Adipose tissue (tissue), 3 donors: ENCODE data around the gene PKHD1. TPM values are rescaled to one million over a fixed set of nuclear protein-coding genes. Genes with fewer than 3 reads are reported as not detected.
"Not testable (repeated sequence)": the region's sequence is repeated elsewhere in the genome, so short reads cannot be mapped to it uniquely, and the experiment has no call there.

Experiments
- H3K27ac ChIP-seq: one replicate; pipeline ENCODE4 v1.5.1; 2013; ENCODE audit warnings: low read depth, low read length
- WGBS, 3 donors: extraction: QIAGEN DNeasy Blood & Tissue Kit; methylation state at CpG; one replicate each; pipeline ENCODE4 v1.1.7; 2013; 5-methylcytosine and 5-hydroxymethylcytosine counted together
- polyA plus RNA-seq, 3 donors: library from polyadenylated mRNA; stranded (reverse); fragments of 200-250 nt; gene quantifications; one replicate each; pipeline ENCODE4 v1.2.3, GENCODE V29; 2013
- donor health status: healthy with polysubstance abuse.
- donor health status: Bipolar disorder and iron deficiency.
- donor health status: healthy.

PKHD1 gene
- polyA plus RNA-seq, 3 donors: 0.01 to 3.3 TPM; not detected in 1

DNA sequence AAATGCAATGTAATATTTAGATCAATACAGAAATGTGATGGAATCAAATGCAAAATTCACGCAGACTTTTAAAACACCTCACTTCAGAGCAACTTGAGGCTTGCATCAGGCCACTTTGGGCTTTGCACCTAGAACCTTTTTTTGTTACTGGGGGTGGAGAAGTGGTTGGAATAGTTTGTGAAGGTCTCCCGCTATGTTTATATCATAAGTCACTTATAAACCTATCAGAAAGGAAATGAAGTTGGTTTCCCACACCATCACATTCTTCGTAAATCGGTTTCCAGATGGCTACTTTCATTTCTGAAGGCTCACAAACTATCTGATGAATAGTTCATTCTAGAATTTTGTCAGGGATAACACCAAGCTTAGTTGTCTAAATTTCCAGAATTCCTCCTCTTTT is 74.8 kb downstream of the PKHD1 start:
- H3K27ac ChIP-seq: no peak overlapping the region
- WGBS, 3 donors: 78 to 88% (median 88%) methylated on average over 4 of the region's 4 CpGs

DNA sequence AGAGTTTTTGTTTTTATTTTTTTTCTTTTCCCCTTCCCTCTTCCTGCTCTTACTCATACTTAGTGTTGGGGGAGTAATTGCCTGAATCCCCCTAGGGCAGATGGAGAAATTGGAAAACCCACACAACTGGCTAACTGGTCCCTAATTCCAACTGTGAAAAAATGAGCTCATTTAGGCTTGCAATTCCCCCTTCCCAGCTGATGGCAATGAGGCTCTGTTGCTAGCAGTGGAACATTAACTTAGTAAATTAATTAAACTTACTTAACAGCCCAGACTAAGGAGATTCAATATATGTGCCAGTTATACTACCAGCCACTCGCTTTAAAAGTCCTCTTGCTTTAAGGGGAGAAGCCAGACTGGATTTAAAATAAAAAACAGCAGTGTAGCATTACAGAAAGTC is 76.6 kb downstream of the PKHD1 start:
- H3K27ac ChIP-seq: no peak overlapping the region
- 66 to 87% (median 86%) methylated on average over 1 of the region's 1 CpG for WGBS, 3 donors

DNA sequence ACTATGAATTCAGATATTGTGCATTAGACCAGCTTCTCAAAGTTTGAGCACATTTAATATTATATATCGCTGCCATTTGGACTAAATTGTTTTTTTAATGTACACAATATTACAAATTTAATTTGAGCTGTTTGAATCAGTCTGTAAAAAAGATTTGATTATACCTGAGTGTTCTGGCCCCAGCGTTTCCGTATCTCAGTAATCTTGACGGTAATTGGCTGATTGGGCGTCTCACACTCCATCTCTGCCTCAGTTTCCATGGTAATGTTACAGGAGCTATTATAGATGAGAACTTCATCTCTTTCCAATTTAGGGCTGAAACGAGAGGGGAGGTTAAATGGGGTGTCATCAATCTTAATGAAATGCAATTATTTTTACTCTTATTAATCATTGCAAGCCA is 77.3 kb downstream of the PKHD1 start:
- no peak overlapping the region for H3K27ac ChIP-seq
- WGBS, 3 donors: 72 to 82% (median 76%) methylated on average over 6 of the region's 6 CpGs

DNA sequence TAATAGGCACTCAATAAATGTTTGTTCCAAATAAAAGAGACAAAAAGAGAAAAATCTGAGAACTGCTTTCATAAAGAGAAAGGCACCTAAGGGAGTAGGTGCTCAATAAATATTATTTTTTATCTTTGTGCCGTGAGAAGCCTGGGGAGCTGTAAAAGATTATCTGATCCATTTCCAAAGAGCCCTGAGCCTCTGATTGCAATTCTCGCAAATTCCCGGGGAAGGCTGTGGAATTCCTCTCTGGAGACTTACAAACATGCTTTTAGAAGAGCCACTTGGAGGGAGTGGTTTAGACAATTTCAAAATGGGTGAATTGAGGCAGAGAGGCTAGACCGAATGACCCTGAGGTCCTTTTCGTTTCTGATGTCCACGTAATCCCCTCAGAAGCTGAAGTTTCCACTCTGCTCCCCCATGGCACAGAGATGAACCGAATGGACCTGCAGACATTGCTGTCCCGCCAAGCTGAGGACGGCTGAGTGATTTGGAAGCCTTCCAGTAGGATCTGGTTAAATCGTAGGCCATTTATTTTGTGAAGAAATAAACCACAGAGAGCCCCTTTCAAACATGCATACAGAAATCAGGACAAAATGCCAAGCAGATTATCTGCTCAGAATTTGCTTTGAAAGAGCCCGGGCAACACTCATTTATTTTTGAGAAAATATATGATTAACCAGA is 77.8 kb downstream of the PKHD1 start:
- H3K27ac ChIP-seq: no peak overlapping the region
- 51 to 62% (median 54%) methylated on average over 11 of the region's 11 CpGs for WGBS, 3 donors

DNA sequence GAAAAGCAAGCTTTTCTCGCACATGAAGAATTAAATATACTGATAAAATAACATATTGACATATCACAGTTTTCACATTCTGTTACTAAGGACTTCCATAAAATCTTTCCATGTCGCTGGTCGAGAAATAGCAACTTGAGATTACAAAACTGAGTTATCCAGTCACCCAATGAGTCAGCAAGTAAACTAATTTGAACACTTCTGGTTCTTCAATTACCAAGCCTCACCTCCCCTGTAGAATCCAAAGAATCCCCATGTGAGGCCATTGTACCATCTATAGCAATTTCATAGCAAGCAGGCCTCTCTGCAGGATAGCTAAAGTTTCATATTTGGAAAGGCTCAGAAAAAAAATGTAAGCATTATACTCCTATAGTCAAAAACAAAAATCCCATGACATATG is 87.3 kb downstream of the PKHD1 start:
- no peak overlapping the region for H3K27ac ChIP-seq
- 89 to 97% (median 90%) methylated on average over 3 of the region's 3 CpGs for WGBS, 3 donors

DNA sequence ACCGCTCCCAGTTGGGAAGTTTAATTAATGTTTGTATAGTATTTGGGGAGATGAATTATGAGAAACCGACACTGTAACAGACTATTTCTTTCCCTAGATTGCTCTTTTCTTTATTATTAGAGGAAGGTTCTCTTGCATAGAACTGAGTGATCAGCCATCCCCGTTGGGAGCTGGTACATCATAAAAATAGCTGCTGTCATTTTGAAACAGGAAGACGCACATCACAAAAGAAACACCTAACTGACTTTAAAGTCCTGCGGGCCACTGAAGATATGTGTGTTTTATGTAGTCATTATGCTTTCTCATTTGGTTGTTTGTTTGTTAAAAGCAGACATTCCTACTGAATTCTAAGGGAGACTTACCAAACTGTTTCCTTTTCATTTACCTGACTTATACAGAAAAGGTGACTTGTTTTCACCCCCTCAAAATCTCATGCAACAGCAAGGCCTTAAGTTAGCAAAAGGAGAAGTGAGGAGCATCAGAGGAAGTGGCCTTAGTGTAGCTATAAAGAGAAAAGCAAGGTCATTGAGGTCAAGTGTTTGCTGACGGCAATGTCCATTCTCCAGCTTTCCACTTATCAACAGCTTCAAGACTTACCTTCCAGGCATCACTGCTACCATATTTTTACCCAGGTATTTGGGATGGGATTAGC is 91.0 kb downstream of the PKHD1 start:
- H3K27ac ChIP-seq: no peak overlapping the region
- 74 to 88% (median 83%) methylated on average over 6 of the region's 6 CpGs for WGBS, 3 donors

DNA sequence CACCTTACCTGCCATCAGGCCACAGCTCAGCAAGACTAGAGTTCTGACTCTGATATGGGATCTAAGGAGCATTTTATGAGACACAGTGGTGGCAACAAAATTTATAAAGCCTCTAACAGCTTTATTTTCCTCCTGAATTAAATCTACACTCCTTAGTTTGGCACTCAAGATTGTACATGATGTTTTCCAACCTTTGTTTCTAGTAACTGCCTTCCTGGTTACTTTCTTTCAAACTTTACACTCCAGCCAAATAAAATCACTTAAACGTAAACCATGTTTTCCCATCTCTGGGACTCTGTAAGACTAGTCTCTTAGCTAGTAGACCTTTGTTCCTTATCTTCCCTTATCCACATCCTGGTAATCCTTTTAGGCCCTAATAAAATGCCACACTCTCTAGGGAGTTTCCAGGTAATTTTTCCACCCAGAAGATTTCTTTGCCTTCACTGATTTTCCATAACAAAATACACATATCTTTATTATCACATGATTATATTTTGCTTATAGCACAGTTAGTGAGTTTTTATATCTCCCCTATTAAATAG is 92.1 kb downstream of the PKHD1 start:
- H3K27ac ChIP-seq: no peak overlapping the region
- WGBS, 3 donors: 56 to 65% (median 62%) methylated on average over 1 of the region's 1 CpG

DNA sequence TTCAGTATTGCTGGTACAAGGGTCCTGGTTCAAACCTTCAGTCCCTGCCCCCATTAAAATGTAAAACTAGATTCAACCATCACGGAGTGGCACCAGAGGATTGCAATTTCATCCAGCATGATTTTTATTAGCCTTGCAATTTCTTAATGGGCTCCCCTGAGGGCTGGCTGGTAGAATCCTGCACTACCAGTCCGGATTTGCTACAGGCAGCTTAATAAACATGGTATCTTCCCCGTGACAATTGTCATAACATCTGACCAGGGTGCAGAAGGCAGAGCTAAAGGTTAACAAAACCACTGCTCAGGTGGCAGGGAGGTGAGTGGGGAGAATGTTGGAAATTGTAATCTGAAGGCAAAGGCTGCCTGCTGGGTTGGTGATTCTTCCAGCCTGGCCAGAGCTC is 94.5 kb downstream of the PKHD1 start:
- H3K27ac ChIP-seq: no peak overlapping the region
- WGBS, 3 donors: 46 to 59% (median 51%) methylated on average over 3 of the region's 3 CpGs

DNA sequence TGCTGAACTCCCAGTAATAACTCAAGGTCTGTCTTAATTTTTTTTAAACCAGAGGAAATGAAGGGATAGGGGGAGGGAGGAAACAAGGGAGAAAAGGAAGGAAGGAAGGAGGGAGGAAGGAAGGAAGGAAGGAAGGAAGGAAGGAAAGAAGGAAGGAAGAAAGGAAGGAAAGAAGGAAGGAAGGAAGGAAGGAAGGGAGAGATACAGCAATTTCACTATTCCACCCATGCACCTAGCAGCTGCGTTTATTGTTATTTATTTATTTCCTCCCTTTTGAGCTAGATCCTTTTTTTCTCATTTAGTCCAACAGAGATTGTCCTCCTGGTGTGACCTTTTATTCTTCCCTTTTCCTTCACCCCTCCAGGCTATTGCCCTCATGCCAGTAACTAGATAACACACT is 97.6 kb downstream of the PKHD1 start:
- no peak overlapping the region for H3K27ac ChIP-seq
- 75 to 88% (median 86%) methylated on average over 1 of the region's 1 CpG for WGBS, 3 donors

DNA sequence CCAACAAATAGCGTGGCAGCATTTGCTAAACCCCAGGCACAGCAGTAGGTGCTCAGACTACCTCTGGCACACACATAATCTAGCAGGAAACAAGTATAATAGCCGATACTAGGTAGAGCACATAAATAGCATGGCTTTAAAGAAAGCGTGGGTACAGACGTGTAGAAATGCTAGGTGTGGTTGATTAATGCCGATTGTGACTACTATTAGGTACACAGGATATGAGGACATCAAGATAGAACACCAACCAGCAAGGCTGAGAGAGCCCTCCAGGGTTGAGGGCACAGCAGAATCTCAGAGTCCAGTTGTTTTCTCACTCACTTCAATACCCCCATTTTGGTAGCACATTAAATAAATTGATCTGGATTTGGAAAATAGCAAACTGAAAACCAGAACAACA is 100.5 kb downstream of the PKHD1 start:
- 62 to 82% (median 74%) methylated on average over 5 of the region's 5 CpGs for WGBS, 3 donors
- H3K27ac ChIP-seq: no peak overlapping the region

DNA sequence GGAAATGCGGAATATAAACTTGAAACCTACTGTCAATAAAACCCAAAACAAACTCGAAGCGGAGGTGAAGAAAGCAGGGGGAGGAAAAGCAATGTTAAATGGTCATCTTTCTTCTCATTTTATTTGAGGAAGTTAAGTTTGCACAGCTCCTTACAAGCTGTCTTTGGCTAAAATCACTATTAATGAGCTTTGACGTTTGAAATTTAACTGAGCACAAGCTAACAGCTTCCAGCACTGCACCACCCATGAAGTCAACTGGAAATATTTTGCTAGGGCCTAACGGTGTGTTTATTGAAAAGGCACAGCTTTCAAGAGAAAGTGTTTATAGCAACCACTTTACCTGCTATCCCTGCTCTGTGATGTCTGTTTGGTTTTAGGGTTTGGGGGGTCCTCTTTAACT is 103.8 kb downstream of the PKHD1 start:
- no peak overlapping the region for H3K27ac ChIP-seq
- WGBS, 3 donors: 39 to 52% (median 39%) methylated on average over 5 of the region's 5 CpGs

DNA sequence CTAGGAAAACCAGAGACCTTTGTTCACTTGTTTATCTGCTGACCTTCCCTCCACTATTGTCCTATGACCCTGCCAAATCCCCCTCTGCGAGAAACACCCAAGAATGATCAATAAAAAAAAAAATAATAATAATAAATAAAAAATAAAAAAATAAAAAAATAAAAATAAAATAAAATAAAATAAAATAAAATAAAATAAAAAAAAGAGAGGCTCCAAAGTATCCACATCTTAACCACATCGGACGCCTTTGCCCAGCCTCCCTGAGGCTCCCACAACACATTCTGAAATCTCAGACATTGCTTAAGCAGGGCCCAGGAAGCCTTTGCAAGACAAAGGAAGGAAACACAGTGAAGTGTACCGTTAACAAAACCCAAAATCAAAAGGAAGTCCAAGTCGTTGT is 104.7 kb downstream of the PKHD1 start:
- WGBS, 3 donors: 50 to 72% (median 67%) methylated on average over 5 of the region's 5 CpGs

DNA sequence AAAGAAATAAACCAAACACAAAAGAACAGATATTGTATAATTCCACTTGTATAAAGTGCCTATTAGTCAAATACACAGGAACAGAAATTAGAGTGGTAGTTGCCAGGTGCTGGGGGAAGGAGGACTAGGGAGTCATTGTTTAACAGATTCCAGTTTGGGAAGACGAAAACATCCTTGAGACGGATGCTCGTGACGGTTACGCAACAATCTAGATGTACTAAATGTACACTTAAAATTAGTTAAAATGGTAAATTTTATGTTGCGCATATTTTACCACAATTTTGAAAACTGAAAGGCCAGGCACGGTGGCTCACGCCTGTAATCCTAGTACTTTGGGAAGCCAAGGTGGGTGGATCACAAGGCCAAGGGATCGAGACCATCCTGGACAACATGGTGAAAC is 111.0 kb downstream of the PKHD1 start:
- no peak overlapping the region for H3K27ac ChIP-seq
- 91 to 94% (median 93%) methylated on average over 9 of the region's 9 CpGs for WGBS, 3 donors

More for the DNA sequence above, 104.7 kb downstream of the PKHD1 start:
- not testable (repeated sequence) for H3K27ac ChIP-seq

DNA sequence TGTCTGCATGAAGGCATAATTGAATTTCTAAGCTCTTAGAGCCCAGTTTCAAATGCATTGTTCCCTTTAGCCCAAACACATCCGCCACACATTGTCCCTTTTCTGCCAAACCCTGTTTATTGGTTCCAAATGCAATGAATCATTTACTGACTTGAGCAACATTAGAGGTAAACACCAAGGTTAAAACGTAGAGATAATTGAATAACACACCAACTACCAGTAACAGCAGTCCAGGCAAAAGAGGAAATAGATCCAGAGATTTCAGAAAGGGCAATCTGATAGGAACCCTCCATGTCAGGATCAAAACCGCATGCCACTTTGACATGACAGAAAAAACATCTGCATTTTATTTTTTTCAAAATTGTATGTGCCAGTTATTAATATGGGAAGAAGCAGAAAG is 114.8 kb downstream of the PKHD1 start:
- WGBS, 3 donors: 50 to 63% (median 50%) methylated on average over 3 of the region's 3 CpGs
- no peak overlapping the region for H3K27ac ChIP-seq

DNA sequence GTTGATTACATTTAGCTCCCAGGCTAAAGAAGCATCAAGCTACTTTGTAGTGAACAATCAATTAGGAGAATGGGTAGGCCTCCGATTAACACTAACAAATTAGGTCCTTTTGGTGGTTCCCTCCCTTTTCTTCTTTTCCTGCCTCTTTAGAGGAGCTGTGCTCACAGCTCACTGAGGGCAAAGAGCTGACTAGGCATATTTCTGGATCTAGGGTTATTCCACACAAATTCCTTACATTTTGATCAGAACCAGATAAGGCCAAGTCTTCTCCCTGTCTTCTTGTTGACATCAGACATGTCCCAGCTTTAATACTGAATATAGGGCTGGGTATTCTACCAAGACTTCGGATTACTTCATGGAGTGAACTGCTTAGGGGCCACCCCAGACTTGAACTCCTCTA is 119.1 kb downstream of the PKHD1 start:
- WGBS, 3 donors: 72 to 87% (median 76%) methylated on average over 2 of the region's 2 CpGs

DNA sequence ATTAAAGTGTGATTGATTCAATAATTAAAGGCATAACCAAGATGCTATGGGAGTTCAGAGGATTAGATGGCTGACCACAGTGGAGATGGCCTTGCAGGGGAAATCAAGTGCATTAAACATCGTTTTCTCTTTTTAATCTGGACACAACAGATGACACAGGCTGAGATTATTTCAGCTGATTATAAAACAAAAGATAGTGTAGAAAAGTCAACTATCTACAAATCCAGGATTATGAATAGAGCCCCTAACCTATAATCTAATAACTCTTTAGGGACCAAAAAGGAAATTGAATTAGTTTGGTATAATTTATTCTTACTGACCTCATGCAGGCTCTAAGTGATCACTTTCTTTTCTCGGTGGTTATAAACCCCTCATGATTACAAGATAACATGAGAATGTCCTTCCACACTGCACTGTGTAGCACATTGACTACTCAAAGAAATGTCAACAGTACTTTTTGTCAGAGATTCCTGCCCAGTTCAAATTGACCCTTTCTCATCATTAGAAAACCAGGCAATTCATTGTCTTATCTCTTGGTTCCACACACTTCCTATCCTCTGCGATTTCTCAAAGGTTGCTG is 122.1 kb downstream of the PKHD1 start:
- 41 to 47% (median 43%) methylated on average over 3 of the region's 3 CpGs for WGBS, 3 donors

More for the DNA sequence above, 119.1 kb downstream of the PKHD1 start:
- H3K27ac ChIP-seq: no peak overlapping the region

DNA sequence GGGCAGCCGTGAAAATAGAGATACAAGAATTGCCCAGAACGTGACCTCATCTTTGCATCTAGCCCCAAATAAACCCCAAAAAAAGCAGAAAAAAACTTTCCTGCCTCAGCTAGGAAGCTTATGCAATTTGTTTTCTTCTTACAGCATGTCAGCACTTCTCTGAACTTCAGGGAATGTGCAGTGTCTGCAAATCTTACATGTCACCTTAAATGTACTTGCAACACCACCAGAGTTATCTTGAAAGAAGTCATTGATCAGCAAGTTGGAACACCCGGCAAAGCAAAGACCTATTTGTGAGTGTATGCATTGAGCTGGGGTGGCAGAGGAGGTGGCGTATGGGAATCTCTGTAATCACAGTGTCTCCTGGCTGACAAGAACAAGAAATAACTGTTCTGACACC is 123.4 kb downstream of the PKHD1 start:
- 56 to 69% (median 65%) methylated on average over 4 of the region's 4 CpGs for WGBS, 3 donors

More for the DNA sequence above, 122.1 kb downstream of the PKHD1 start:
- H3K27ac ChIP-seq: no peak overlapping the region

DNA sequence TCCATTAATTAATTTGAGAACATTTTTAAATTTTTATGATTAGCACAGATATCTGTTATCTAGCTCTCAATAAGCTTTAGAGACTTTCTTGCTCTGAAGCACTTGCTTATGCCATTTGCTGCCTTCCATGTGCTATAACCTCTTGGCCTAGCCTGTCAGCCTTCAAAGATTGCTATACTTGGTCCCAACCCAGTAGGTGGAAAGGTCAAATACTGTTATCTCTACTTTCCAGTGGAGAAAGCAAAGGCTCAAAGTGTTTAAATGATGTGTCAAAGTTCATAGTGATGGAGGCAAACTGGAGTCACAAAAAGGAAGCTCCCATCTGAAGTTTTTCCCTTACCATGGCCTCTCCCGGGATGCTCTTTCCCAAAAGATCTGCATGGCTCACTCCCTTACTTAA is 125.1 kb downstream of the PKHD1 start:
- H3K27ac ChIP-seq: no peak overlapping the region
- WGBS, 3 donors: 47 to 60% (median 54%) methylated on average over 1 of the region's 1 CpG

More for the DNA sequence above, 123.4 kb downstream of the PKHD1 start:
- H3K27ac ChIP-seq: no peak overlapping the region

DNA sequence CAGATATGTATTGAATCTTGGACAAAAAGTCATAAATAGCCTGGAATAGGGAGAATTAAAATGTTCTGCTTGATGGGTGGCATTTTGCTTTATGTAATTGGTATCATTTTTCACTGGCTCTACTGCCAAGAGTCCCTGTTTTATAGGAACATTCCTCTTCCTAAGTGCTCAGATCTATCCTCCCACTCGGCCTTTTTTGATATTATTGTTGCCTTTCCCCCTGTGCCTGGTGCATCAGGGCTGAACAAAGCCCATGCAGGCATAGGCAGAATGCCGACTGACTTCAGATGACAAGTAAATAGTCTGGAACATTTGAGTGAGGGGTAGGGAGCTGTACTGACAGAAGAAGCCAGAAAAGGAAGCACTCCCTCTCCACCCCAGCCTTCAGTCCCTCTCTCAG is 127.0 kb downstream of the PKHD1 start:
- no peak overlapping the region for H3K27ac ChIP-seq
- 30 to 47% (median 35%) methylated on average over 2 of the region's 2 CpGs for WGBS, 3 donors
